NCI-H748 (cell line): Measurements from ENCODE around the gene MPPED1.
A peak's percentile ranks its signal among the peaks of the same experiment; 100 is the strongest.

Experiments used
- DNase-seq: peaks from one replicate; lab custom pipeline; 2025; ENCODE audit not compliant: unreplicated experiment; lab: John Stamatoyannopoulos, UW

MPPED1 gene

DNA sequence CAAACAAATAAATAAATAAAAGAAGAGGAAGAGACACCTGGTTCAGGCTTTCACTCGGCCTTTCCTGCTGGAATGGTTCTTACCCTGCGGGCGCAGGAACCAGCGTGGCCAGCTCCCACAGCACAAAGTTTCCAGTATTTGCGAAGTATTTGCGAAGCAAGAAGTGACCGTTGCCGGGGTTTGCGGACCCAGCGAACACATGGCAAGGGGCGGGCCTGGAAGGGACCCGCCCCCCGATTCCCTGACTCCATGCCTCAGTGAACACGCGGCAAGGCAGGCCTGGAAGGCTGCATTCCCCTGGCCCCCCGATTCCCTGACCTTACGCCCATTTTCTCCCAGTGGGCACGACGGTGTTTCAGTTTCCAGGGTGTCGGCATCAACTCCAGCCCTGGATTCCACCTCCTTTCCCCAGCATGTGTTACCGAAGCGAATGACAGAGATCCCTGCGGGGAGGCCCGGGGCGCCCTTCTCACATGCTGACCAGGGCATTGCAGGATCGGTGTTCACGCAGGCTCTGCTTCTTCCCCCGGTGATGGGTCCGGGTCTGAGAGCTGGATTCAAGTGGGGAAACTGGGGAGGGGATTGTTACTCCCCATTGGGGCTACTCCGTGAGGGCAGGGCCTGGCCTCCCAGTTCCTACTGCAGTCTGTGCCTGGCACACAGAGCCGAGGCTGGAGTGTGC, 102.8 kb downstream of the MPPED1 start:
- DNase-seq: no peak

DNA sequence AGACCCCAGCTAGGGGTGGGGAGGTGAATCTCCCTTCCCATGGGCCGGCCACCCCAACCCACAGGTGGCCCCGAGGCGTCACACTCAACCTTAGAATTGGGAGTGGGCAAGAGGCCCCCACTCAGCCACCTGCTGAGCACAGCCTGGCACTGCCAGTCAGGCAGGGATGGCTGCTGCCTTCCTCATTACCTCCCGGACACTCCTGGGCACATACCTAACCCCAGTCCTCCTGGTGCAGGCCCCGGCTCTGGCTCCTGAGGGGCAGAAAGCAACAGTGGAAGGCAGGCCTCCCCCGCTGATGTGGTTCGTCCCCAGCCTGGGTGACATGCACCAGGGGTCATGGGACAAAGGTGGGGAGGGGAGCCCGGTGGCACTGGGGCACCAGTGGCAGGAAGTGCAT, 103.6 kb downstream of the MPPED1 start:
- no peak for DNase-seq

DNA sequence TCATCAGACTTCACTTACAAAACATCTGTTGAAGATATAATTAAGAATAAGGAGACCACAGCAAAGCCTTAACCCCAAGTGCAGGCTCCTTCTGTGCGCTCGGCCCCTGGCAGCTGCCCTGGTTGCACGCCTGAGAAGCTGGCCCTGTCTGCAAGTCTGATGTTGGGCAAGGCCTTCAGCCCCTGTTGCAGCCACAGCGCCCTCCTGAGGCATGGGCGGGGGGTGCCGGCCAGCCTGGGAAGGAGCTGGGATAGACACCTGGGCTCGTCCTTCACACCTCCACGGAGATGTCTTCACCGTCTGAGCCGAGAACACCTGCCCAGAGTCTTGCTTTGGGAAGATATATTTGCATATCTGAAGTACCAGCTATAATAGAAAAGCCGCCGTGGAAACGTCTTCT, 104.1 kb downstream of the MPPED1 start:
- DNase-seq: peak; percentile 9

DNA sequence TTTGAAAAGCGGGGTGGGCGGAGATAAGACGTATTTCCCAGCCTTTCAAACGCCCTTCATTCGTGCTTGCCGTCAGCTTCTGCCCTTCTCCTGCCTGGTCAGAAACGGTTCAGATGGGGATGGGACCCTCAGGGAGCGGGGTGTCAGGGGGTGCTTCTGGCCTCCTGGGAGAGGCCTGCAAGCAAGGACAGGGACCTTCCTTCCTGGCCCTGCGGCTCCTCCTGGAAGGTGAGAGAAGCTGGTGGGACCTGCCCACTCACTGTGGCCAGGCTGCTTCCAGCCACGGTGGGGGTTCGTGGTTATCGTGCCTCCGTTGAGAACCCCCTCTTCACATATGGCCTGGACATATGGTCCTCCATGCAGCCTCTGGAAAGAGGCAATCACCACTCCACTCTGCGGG, 104.6 kb downstream of the MPPED1 start:
- no peak for DNase-seq

DNA sequence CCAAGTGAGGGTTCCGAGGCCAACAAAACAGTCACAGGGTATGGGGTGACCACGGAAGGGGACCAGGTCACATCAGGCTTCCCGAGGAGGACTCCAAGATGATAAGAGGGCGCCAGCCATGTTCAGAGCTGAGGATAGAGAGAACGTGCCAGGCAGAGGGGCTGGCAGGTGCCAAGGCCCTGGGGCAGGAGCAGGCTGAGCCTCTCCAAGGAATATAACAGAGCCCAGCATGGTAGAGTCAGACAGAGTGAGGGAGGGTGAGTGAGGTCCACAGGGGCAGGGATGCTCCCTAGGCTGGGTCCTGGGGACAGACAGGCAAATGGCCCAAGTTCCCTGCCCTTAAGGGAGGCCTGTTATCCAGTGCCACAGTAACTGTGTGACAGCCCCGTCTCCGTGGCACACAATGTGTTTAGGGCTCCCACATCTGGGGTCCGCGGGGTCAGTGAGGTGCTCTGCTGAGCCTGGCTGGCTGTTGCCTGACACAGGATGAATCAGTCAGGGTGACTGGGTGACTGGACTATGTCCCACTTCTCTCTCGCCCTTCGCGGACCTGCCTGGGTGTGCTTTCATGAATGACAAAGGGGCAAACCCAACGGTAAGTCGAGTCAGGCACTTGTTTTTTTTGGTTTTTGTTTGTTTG, 105.3 kb downstream of the MPPED1 start:
- no peak for DNase-seq

DNA sequence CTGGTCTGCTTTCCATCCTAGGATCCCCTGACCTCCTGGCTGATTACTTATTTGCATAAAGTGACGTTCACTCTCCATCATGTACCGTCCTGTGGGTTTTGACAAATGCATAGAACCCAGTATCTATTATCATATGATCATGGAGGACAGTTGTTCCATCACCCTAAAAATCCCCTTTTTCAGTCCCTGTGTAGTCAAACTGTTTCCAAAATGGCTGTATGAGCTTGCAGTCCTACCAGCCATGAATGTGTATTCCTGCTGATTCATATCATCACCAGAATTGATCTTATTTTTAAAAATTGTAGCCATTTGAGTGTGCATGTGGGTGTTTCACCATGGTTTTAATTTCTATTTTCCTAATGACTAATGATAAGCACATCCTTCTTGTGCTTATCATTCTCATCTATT, 108.8 kb downstream of the MPPED1 start:
- DNase-seq: no peak

DNA sequence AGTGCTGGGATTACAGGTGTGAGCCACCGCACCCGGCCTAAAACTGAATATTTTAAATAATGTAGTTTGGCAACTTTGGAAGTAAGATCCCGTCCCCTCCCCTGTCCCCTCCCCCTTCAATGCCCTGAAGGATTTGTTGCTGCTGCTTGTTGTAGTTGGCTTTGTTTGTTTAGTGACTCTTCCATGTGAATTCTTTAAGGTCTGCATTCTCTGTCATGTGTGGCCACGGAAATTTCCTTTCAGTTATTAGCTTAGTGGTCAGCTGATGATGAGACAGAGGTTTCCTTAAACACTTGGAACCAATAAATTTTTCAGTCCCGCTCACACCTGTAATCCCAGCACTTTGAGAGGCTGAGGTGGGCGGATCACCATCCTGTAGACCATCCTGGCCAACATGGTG, 109.9 kb downstream of the MPPED1 start:
- no peak for DNase-seq

DNA sequence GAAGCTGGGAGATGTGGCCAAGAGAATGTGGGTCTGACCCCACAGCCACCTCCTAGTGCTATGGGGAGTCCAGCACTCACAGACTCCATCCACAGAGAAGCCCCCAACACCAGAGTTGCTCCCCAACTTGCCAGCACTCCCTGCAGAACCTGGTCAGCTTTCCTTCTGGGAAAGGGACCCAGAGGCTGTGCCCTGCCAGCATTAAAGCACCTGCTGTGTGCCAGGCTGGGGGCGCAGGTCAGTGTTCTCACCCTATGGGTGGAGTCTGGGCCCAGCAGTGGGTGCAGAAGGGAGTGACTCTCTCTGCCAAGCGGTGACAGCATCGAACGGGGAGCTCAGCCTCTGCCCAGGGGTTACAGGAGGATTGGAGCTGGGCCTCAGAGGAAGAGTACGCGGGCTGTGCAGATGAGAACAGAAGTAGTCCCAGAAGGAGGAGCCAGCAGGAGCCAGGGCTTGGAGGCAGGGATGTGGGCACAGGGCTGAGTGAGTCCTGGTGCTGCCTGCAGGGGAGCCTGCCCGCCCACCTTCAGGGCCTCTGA, 114.4 kb downstream of the MPPED1 start:
- DNase-seq: no peak

DNA sequence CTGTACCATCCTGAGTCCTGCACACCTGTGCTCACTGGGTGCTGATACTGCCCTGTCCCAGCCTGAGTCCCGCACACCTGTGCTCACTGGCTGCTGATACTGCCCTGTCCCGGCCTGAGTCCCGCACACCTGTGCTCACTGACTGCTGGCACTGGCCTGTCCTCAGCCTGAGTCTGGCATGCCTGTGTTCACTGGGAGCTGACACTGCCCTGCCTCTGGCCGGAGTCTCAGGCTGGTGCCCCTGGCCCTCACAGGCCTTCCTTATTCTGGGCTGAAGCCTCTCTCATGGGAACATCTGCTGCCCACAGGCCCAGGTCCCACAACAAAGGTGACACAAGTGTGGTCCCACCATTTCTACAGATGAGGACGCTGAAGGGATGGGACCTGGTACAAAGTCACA, 115.1 kb downstream of the MPPED1 start:
- DNase-seq: no peak

DNA sequence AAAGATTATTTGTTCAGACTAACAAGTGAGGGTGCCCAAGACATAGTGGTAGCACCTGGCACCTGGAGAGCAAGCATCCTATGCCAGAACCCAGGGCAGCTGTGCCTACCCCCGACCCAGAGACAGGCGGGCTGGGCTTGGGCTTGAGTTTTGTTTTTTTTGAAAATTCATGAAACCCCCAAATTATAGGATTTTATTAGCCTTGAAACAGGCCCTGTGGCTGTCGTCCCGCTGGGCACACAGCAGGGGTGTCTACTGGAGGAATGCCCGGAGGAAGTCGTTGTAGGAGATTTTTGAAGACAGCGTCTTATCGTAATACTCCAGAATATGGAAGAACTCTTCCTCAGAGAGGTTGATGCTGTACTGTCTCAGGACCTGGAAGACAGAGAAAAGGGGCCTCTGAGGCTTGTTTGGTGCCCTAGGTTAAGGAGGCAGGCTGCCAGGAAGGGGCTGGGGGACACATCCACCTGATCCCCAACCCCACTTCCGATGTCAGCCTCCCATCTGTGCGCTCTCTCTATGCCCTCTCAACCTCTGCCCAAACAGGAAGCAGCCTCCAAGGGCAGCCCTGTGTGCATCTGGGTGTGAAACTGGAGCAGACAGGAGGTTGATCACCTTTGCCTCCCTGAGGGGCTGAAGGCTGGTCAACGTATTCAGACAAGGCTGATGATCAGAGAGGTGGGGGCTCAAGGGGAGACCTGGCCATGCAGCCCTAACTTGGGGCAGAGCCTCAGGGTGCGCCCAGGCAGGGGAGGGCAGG, 117.0 kb downstream of the MPPED1 start:
- DNase-seq: no peak

DNA sequence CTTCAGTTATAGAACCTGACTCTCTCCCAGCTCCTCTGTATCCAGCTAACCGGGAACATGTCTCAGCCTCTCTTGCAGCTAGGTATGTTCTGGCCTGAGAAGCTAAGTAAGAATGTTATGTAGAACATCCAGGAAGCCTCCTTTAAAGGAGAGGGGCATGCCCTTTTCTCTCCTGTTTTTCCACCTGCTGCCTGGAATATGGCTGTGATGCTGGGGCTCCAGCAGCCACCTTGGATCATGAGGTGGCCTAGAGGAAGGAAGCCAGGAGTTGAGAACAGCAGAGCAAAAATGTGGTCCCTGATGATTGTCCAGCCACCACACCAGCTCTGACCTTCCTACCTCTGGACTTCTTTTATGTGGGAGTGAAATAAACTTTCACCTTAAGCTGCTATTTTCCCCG, 117.6 kb downstream of the MPPED1 start:
- DNase-seq: no peak

DNA sequence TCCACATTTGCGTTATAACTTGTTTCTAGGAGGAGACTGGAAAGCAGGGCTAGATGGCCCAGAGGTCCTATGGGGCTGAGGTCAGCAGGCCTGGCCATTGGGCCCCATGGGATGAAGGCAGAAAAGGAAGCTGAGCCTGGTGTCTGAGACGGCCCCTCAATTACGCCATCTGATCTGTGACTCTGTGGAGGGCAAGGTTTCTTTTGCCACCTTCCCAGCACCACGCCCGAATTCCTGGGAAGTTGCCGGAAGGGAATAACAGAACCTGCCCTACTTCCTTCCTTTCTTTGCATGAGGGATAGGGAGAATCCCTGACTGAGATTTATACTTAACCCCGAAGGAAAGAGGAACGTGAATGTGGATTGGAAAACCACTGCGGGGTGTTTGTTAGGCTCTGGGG, 118.1 kb downstream of the MPPED1 start:
- DNase-seq: no peak

DNA sequence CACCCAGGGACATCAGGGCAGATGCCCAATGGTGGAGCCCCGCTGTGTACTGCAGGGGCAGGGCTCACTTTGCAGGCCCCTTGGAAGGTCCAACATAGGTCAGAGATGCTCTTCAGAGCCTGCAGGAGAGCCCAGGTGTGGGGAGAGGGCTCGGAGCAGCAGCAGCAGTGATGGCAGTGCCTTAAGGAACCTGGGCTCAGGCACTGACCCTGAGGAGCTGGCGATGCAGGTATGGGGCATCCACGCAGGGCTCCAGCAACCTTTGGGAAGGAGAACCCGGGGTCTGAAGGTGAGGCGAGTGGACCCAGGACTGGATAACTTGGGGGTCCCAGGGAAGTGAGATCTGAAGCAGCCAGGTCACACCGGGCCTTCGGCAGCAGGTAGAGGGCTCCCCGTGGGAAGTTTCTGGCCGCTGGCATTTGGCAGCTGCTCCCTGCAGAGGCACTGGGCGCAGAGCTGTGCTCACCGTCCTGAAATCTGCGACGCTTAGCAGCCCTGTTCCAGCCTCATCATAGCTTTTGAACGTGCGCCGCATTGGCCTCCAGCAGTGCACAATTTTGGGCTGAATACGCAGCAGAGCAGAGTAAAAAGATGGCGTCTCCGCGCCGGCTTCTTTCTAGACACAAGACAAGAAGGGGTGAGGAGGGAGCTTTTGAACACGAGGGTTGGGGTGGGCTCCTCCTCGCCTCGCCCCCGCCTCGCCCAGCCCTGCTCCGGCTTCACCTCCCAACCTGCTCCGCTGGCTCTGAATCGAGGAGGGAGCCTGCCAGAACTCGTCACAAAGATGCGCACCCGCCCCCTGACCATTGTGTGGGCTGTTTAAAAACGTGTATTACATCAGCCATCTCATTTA, 118.8 kb downstream of the MPPED1 start:
- DNase-seq: no peak

DNA sequence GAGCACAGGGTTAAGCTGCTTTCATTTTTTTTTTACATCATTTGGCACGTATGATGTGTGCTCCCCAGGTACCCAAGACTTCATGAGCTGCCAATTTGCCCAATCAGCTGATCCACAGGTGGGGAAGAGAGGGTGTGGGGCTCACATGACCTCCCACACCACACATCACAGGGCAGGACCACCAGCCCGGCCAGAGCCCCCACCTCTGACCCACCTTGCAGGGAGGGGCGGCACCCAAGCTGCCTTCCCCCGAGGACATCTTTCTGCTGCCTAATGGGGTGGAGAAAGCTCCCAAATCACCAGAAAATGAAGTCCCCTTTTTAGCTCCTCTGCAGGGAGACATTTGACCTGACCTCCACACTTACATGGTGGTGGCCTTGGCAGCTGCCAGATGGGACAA, 119.8 kb downstream of the MPPED1 start:
- DNase-seq: no peak

DNA sequence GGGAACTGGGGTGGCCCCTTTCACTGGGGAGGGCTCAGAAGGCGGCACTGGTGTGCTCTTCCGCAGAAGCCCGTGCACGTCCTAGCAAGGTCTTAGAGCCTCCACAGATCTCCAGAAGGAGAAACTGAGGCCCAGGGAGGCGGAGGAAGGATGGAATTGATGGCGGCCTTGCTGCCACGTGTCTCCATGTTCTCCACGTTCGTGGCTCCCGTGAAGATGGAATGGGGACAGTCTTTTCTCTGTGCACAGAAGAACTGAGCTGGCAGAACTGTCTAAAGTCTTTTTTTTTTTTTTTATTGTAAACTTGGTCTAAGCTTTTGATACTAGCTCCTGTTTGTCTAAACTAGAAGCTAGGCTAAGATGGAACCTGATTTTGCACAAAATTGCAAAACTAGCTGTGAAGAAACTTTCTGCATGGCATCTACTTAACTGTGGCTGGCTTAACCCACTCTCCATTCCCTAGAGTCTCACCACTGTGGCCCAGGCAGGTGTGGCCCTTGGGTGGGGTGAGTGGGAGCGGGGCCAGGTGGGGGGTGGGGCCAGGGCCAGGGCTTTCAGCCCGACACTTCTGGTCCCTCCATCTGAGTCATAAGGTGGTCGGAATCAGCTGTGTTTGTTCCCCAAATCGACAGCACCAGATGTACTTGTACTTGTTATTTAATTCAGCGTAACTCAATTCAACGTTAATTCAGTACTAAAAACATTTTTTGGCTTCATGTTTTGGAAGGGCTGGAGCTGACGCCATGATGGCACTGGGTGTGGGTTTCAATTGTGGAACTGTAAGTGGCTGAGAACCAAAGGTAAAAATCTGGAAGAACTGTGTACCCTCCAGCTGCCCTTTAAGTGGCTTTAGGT, 120.7 kb downstream of the MPPED1 start:
- DNase-seq: no peak

DNA sequence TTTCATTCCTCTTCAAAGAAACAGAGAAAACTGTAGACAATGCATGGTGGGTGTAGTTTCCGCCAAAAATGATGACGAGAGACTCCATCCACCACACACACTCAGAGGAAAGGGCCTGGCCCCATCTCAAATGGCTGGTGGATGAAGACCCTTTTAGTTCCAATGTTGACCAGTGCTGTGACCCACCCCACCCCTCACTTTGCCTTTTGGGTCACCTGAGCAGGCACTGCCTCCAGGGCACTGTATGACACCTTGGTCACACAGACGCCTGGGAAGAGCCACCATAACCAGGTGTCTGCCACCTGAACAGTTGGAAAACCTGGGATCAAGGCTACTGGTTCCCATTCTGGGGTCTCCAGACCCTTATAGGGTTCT, 121.3 kb downstream of the MPPED1 start:
- no peak for DNase-seq

DNA sequence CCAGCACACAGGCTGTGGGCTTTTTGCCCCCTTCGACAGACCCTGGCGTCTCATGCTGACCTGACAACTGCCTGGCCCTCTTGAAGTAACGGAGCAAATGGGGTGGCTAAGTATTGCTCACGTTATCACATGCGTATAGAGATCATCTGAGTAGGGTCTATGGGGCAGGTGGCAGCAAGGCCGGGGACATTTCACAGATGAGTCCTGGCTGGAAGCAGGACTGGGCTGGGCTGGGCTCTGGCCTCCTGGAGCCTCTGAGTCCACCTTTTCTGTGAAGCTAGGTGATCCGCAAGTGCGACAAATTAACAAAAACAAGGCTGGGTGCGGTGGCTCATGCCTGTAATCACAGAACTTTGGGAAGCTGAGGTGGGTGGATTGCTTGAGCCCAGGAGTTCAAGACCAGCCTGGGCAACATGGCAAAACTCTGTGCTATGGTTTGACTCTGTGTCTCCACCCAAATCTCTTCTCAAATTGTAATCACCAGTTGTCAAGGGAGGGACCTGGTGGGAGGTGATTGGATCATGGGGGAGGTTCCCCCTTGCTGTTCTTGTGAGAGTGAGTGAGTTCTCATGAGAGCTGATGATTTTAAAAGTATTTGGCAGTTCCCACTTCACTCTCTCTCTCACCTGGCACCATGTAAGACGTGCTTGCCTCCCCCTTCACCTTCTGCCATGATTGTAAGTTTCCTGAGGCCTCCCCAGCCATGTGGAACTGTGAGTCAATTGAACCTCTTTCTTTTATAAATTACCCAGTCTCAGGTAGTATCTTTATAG, 122.0 kb downstream of the MPPED1 start:
- no peak for DNase-seq

DNA sequence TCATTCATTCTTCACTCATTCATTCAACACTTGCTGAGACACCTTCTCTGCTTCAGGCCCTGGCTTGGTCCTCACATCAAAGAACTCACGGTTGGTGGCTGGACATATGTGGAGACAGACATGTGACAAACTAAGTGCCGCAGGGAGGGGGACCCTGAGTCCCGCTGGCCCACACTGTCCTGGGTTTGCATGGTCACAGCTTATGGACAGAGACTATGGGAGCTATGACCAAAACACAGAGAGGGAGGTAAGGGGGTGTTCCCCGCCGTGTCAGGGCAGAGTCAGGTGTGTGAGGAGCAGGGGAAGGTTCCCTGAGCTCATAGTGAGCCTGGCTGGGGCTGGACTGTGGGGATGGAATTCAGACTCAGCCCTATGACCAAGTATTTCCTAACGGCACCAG, 123.1 kb downstream of the MPPED1 start:
- no peak for DNase-seq

DNA sequence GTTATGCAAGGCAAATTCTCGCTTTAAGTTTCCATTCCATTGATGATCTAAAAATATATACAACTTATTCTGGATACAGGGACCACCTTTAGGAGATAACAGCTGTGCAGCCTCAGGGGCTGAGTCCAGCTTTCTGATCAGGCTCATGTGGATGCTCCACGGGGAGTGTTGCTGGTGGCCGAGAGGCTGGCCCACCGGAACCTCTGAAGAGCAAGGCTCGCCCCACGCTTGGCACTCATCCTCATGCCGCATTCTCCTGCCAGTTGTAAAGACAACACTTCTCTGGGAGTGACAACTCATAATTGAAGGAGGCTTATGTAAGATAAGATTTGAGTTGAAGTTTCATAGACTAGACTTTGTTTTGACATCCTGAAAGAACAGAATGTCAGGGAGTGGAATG, 123.5 kb downstream of the MPPED1 start:
- DNase-seq: no peak

DNA sequence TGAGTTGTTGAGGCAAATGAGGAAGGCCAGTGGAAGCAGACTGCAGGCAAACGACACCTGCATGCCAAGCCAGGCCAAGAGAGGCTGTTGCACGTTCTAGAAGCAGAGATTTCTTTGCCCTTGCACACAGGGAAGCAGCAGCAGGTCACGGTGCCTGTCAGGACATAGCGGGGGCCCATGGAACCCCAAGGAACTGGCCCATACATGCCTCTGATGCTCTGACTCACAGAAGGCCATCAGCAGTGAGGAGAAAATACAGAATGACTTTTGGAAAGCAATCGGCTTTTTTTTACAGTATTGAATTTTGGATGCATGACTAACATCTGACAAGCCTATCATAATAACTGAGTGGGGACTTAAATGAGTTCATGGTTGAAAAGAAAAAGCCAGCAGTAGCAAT, 123.9 kb downstream of the MPPED1 start:
- DNase-seq: no peak
